Activated T-helper 17 cell treated with anti-CD3 and anti-CD28 coated beads, Interleukin-2, amount 50 U/mL, for 72 hours (primary cell): ENCODE results near the gene SMIM43. TPM values are rescaled to one million over a fixed set of nuclear protein-coding genes. Genes with fewer than 3 reads are reported as not detected.
A peak's percentile ranks its signal among the peaks of the same experiment; 100 is the strongest.
"Not testable (repeated sequence)": the region's sequence is repeated elsewhere in the genome, so short reads cannot be mapped to it uniquely, and the experiment has no call there.

Experiments used
- ATAC-seq: fragments of 150-1000 bp; cut with Tn5 transposase; replicated peaks from 2 replicates; pipeline ENCODE4 v1.10.0; 2021; ENCODE audit warnings: mild to moderate bottlenecking, moderate library complexity
- H3K27ac Mint-ChIP-seq: one replicate; pipeline ENCODE4 v1.8.0; 2022; ENCODE audit warnings: mixed read lengths
- H3K27me3 Mint-ChIP-seq: one replicate; pipeline ENCODE4 v1.8.0; 2022; ENCODE audit warnings: mixed read lengths
- H3K36me3 Mint-ChIP-seq: one replicate; pipeline ENCODE4 v1.8.0; 2022; ENCODE audit warnings: low read depth, mild to moderate bottlenecking, mixed read lengths
- H3K4me1 Mint-ChIP-seq: one replicate; pipeline ENCODE4 v1.8.0; 2022; ENCODE audit warnings: mixed read lengths
- H3K4me3 Mint-ChIP-seq: one replicate; pipeline ENCODE4 v1.8.0; 2022; ENCODE audit warnings: mild to moderate bottlenecking, mixed read lengths
- H3K9me3 Mint-ChIP-seq: one replicate; pipeline ENCODE4 v1.8.0; 2022; ENCODE audit warnings: mixed read lengths
- total RNA-seq, 2 donors: library from RNA; stranded (reverse); gene quantifications; one replicate each; pipeline ENCODE4 v1.2.3, GENCODE V29; 2022

SMIM43 gene
- total RNA-seq, 2 donors from 2014 or later, result 0.15 TPM; not detected in 1

- no peak overlapping the region for H3K27ac Mint-ChIP-seq
- no peak overlapping the region for H3K4me3 Mint-ChIP-seq
- H3K4me1 Mint-ChIP-seq, result peaks cover 5% of the 10 kb centered on the region
- H3K27me3 Mint-ChIP-seq, result peaks cover 59% of the 10 kb centered on the region
- H3K9me3 Mint-ChIP-seq, result no peaks in the 10 kb centered on the region
- ATAC-seq, result no peak
- H3K36me3 Mint-ChIP-seq, result no peaks in the 10 kb centered on the region
These were observed 2.2 kb upstream of the SMIM43 start for GRCh38 chr4:121767166-121767565.

- H3K4me3 Mint-ChIP-seq, result no peak overlapping the region
- H3K36me3 Mint-ChIP-seq, result no peaks in the 10 kb centered on the region
- H3K27ac Mint-ChIP-seq, result no peak overlapping the region
- peaks cover 55% of the 10 kb centered on the region for H3K27me3 Mint-ChIP-seq
- no peaks in the 10 kb centered on the region for H3K9me3 Mint-ChIP-seq
- H3K4me1 Mint-ChIP-seq, result peaks cover 5% of the 10 kb centered on the region
- no peak for ATAC-seq
These were observed 1.1 kb upstream of the SMIM43 start for GRCh38 chr4:121765971-121766538.

GRCh38 chr4:121765368-121765705 lies 373 bp upstream of the SMIM43 start:
- H3K36me3 Mint-ChIP-seq, result no peaks in the 10 kb centered on the region
- H3K27ac Mint-ChIP-seq, result no peak overlapping the region
- ATAC-seq, result no peak
- peak overlapping the region; percentile 47 for H3K4me3 Mint-ChIP-seq
- peaks cover 5% of the 10 kb centered on the region for H3K4me1 Mint-ChIP-seq
- H3K9me3 Mint-ChIP-seq, result no peaks in the 10 kb centered on the region
- H3K27me3 Mint-ChIP-seq, result peaks cover 51% of the 10 kb centered on the region

GRCh38 chr4:121764303-121764701 lies 662 bp downstream of the SMIM43 start:
- H3K9me3 Mint-ChIP-seq, result no peaks in the 10 kb centered on the region
- no peaks in the 10 kb centered on the region for H3K36me3 Mint-ChIP-seq
- ATAC-seq, result no peak
- H3K4me1 Mint-ChIP-seq, result peaks cover 5% of the 10 kb centered on the region
- H3K27me3 Mint-ChIP-seq, result peaks cover 46% of the 10 kb centered on the region
- H3K4me3 Mint-ChIP-seq, result peak overlapping the region; percentile 47
- H3K27ac Mint-ChIP-seq, result no peak overlapping the region

GRCh38 chr4:121760205-121760604 lies 4.8 kb downstream of the SMIM43 start:
- no peak for ATAC-seq
- H3K9me3 Mint-ChIP-seq, result no peaks in the 10 kb centered on the region
- peaks cover 34% of the 10 kb centered on the region for H3K27me3 Mint-ChIP-seq
- no peaks in the 10 kb centered on the region for H3K36me3 Mint-ChIP-seq
- no peak overlapping the region for H3K27ac Mint-ChIP-seq
- no peak overlapping the region for H3K4me3 Mint-ChIP-seq
- peaks cover 1% of the 10 kb centered on the region for H3K4me1 Mint-ChIP-seq

GRCh38 chr4:121758925-121759568 lies 5.9 kb downstream of the SMIM43 start:
- Mint-ChIP-seq H3K36me3 (no peaks in the 10 kb centered on the region), H3K4me1 (no peaks in the 10 kb centered on the region), H3K4me3 (no peak overlapping the region), H3K9me3 (no peaks in the 10 kb centered on the region), H3K27ac (no peak overlapping the region), H3K27me3 (peaks cover 37% of the 10 kb centered on the region)
- no peak for ATAC-seq

- H3K27ac Mint-ChIP-seq, H3K9me3 Mint-ChIP-seq: not testable (repeated sequence)
- peaks cover 30% of the 10 kb centered on the region for H3K27me3 Mint-ChIP-seq
These were observed 12.8 kb downstream of the SMIM43 start for GRCh38 chr4:121752142-121752541.

GRCh38 chr4:121749225-121749624 lies 15.7 kb downstream of the SMIM43 start:
- no peak overlapping the region for H3K27ac Mint-ChIP-seq
- no peaks in the 10 kb centered on the region for H3K9me3 Mint-ChIP-seq
- ATAC-seq, result no peak
- H3K4me1 Mint-ChIP-seq, result no peaks in the 10 kb centered on the region
- peaks cover 15% of the 10 kb centered on the region for H3K27me3 Mint-ChIP-seq
- H3K36me3 Mint-ChIP-seq, result no peaks in the 10 kb centered on the region
- no peak overlapping the region for H3K4me3 Mint-ChIP-seq

More at GRCh38 chr4:121752142-121752541, 12.8 kb downstream of the SMIM43 start:
- not testable (repeated sequence) for H3K36me3 Mint-ChIP-seq, ATAC-seq, H3K4me1 Mint-ChIP-seq, H3K4me3 Mint-ChIP-seq

- H3K9me3 Mint-ChIP-seq, result no peaks in the 10 kb centered on the region
These were observed 22.2 kb downstream of the SMIM43 start for GRCh38 chr4:121742794-121743193.

GRCh38 chr4:121741751-121742150 lies 23.2 kb downstream of the SMIM43 start:
- no peak for ATAC-seq
- no peaks in the 10 kb centered on the region for H3K4me1 Mint-ChIP-seq
- H3K27ac Mint-ChIP-seq, result no peak overlapping the region
- peaks cover 11% of the 10 kb centered on the region for H3K27me3 Mint-ChIP-seq
- H3K9me3 Mint-ChIP-seq, result no peaks in the 10 kb centered on the region
- H3K36me3 Mint-ChIP-seq, result no peaks in the 10 kb centered on the region
- no peak overlapping the region for H3K4me3 Mint-ChIP-seq

More at GRCh38 chr4:121742794-121743193, 22.2 kb downstream of the SMIM43 start:
- no peak overlapping the region for H3K27ac Mint-ChIP-seq
- ATAC-seq, result no peak
- H3K27me3 Mint-ChIP-seq, result peaks cover 11% of the 10 kb centered on the region
- no peak overlapping the region for H3K4me3 Mint-ChIP-seq
- H3K4me1 Mint-ChIP-seq, result no peaks in the 10 kb centered on the region
- H3K36me3 Mint-ChIP-seq, result no peaks in the 10 kb centered on the region

GRCh38 chr4:121740796-121741409 lies 24.1 kb downstream of the SMIM43 start:
- Mint-ChIP-seq H3K36me3 (no peaks in the 10 kb centered on the region), H3K9me3 (no peaks in the 10 kb centered on the region), H3K4me3 (no peak overlapping the region), H3K27me3 (peaks cover 16% of the 10 kb centered on the region), H3K27ac (no peak overlapping the region), H3K4me1 (no peaks in the 10 kb centered on the region)
- ATAC-seq, result no peak

GRCh38 chr4:121739575-121739974 lies 25.4 kb downstream of the SMIM43 start:
- H3K36me3 Mint-ChIP-seq, result no peaks in the 10 kb centered on the region
- H3K27me3 Mint-ChIP-seq, result peaks cover 21% of the 10 kb centered on the region
- H3K4me1 Mint-ChIP-seq, result no peaks in the 10 kb centered on the region
- H3K9me3 Mint-ChIP-seq, result no peaks in the 10 kb centered on the region
- no peak for ATAC-seq
- H3K27ac Mint-ChIP-seq, result no peak overlapping the region
- H3K4me3 Mint-ChIP-seq, result no peak overlapping the region

- no peaks in the 10 kb centered on the region for H3K4me1 Mint-ChIP-seq
- no peak overlapping the region for H3K4me3 Mint-ChIP-seq
- H3K27ac Mint-ChIP-seq, result no peak overlapping the region
- no peak for ATAC-seq
- peaks cover 21% of the 10 kb centered on the region for H3K27me3 Mint-ChIP-seq
- no peaks in the 10 kb centered on the region for H3K36me3 Mint-ChIP-seq
- H3K9me3 Mint-ChIP-seq, result no peaks in the 10 kb centered on the region
These were observed 26.0 kb downstream of the SMIM43 start for GRCh38 chr4:121738780-121739535.

GRCh38 chr4:121737846-121738554 lies 27.0 kb downstream of the SMIM43 start:
- no peaks in the 10 kb centered on the region for H3K9me3 Mint-ChIP-seq
- H3K4me3 Mint-ChIP-seq, result no peak overlapping the region
- ATAC-seq, result no peak
- H3K4me1 Mint-ChIP-seq, result no peaks in the 10 kb centered on the region
- peaks cover 21% of the 10 kb centered on the region for H3K27me3 Mint-ChIP-seq
- no peaks in the 10 kb centered on the region for H3K36me3 Mint-ChIP-seq
- H3K27ac Mint-ChIP-seq, result no peak overlapping the region
